Vagina (tissue), 2 donors: ENCODE measurements around the gene DDX11. TPM values are rescaled to one million over a fixed set of nuclear protein-coding genes. Genes with fewer than 3 reads are reported as not detected.
"Not testable (repeated sequence)": the region's sequence is repeated elsewhere in the genome, so short reads cannot be mapped to it uniquely, and the experiment has no call there.

Source experiments
- DNase-seq, 2 donors: peaks; one replicate each; pipeline ENCODE4 v3.0.0-alpha.2; 2017; ENCODE audit errors: extremely low spot score in 2 of 2
- H3K27ac ChIP-seq: fragments of 200-600 bp; sonication (generic); one replicate; pipeline ENCODE4 v1.5.1; 2019
- H3K27me3 ChIP-seq: fragments of 200-600 bp; sonication (generic); one replicate; pipeline ENCODE4 v1.5.1; 2019
- H3K36me3 ChIP-seq, 2 donors: fragments of 200-600 bp; sonication (generic); one replicate each; pipeline ENCODE4 v1.5.1; 2017 to 2019
- H3K4me1 ChIP-seq: fragments of 200-600 bp; sonication (generic); one replicate; pipeline ENCODE4 v1.5.1; 2019
- H3K4me3 ChIP-seq, 2 donors: fragments of 200-600 bp; sonication (generic); 1 replicate in 1 of 2; 2 replicates in 1 of 2; pipeline ENCODE4 v1.5.1; 2016 to 2019
- H3K9me3 ChIP-seq: fragments of 200-600 bp; sonication (generic); one replicate; pipeline ENCODE4 v1.5.1; 2019
- POLR2A ChIP-seq, 2 donors: fragments of 450-650 bp; IDR thresholded peaks; one replicate each; pipeline ENCODE4 v1.6.1; 2017; ENCODE audit warnings: antibody characterized with exemption in 2 of 2, mild to moderate bottlenecking in 2 of 2, moderate library complexity in 2 of 2
- POLR2AphosphoS5 ChIP-seq, 2 donors: sonication (generic); formaldehyde crosslinking; IDR thresholded peaks; one replicate each; pipeline ENCODE4 v1.9.0; 2017; ENCODE audit warnings: antibody characterized with exemption in 2 of 2, mild to moderate bottlenecking in 2 of 2, low read depth in 1 of 2; ENCODE audit not compliant: insufficient read depth in 1 of 2
- intact Hi-C: fragments of 100-400 bp; cut with DNase I; formaldehyde crosslinking; loops from one replicate; pipeline ENCODE4 v1.15.1; 2023
- total RNA-seq: library from RNA; depleted of rRNA; stranded (reverse); fragments of >200 nt; gene quantifications from one replicate; pipeline ENCODE4 v1.2.3, GENCODE V29; 2016
- TF ChIP-seq, protein P1 (sequence below), 3 experiments: fragments of 450-650 bp in 2 of 3; fragments of 200-600 bp in 1 of 3; sonication (generic) in 1 of 3; IDR thresholded peaks; one replicate each; pipeline ENCODE4 v1.5.1; 2017 to 2019; ENCODE audit warnings: antibody characterized with exemption in 3 of 3, mild to moderate bottlenecking in 2 of 3, moderate library complexity in 2 of 3

Gene DDX11
- total RNA-seq, 1 donor from 2014 or later = 35.4 TPM

DNA sequence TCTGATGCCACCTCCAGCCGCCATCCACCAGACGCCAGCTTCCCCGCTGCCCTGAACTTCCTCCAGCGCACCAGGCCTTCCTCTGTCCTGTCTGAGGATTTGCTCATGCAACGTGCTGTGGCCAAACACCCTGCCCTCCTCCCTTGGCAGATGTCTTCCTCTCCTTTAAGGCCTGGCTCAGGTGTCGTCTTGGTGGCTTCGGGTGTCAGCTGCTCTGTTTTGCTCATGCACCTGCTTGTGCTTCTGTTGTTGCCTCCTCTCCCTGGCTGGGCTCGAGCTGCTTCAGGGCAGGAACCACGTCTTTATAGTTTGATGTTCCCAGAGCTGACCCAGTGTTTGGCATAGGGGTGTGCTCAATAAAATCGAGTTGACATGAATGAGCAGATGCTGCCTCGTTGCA is 12.4 kb downstream of the DDX11 start:
- H3K36me3 ChIP-seq, H3K9me3 ChIP-seq, intact Hi-C loops, H3K4me3 ChIP-seq, H3K4me1 ChIP-seq, H3K27me3 ChIP-seq, H3K27ac ChIP-seq: not testable (repeated sequence)
- peak in 1 of 2 donors; percentile 71 for DNase-seq

DNA sequence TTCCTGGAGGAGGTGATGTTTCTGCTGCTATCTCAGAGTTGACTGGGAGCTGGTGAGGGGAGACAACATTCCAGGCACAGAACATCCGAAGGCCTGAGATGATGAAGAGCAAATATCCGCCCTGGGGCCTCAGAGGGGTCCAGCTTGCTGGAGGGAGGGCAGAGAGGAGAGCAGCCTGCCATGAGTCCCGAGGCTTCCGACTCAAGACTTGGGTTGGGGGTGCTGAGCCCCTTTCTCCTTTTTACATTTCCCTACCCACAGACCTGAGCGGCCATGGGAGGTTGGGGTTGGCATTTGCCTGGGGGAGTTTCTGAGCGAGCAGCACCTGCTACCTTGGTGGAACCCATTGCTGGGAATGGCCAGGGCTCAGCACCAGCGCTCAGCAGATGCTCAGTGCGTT is 13.8 kb downstream of the DDX11 start:
- intact Hi-C loops, H3K27ac ChIP-seq, H3K27me3 ChIP-seq, H3K9me3 ChIP-seq, H3K4me3 ChIP-seq, H3K4me1 ChIP-seq, H3K36me3 ChIP-seq: not testable (repeated sequence)
- DNase-seq = peak in 1 of 2 donors; percentile 70

- H3K27ac ChIP-seq, H3K27me3 ChIP-seq, intact Hi-C loops, H3K4me3 ChIP-seq, H3K4me1 ChIP-seq, H3K36me3 ChIP-seq, H3K9me3 ChIP-seq: not testable (repeated sequence)
- peak in 1 of 2 donors; percentile 80 for DNase-seq
Measured at GRCh38 chr12:31087956-31088355, 14.3 kb downstream of the DDX11 start.

- Histone ChIP-seq H3K36me3 (no peaks in the 10 kb centered on the region), H3K4me1 (no peaks in the 10 kb centered on the region), H3K4me3 (no peak overlapping the region), H3K27me3 (no peaks in the 10 kb centered on the region), H3K27ac (no peak overlapping the region), H3K9me3 (no peaks in the 10 kb centered on the region)
- DNase-seq = peak in 1 of 2 donors; percentile 78
- TF ChIP-seq, protein P1, sequence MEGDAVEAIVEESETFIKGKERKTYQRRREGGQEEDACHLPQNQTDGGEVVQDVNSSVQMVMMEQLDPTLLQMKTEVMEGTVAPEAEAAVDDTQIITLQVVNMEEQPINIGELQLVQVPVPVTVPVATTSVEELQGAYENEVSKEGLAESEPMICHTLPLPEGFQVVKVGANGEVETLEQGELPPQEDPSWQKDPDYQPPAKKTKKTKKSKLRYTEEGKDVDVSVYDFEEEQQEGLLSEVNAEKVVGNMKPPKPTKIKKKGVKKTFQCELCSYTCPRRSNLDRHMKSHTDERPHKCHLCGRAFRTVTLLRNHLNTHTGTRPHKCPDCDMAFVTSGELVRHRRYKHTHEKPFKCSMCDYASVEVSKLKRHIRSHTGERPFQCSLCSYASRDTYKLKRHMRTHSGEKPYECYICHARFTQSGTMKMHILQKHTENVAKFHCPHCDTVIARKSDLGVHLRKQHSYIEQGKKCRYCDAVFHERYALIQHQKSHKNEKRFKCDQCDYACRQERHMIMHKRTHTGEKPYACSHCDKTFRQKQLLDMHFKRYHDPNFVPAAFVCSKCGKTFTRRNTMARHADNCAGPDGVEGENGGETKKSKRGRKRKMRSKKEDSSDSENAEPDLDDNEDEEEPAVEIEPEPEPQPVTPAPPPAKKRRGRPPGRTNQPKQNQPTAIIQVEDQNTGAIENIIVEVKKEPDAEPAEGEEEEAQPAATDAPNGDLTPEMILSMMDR (IDR thresholded peaks at IDR 0.05) = no peak
- no peak for TF ChIP-seq POLR2A (IDR thresholded peaks at IDR 0.05)
- TF ChIP-seq POLR2AphosphoS5 (IDR thresholded peaks at IDR 0.05; ENCODE audit: insufficient read depth in 1 of 2, low read depth in 1 of 2) = no peak
- intact Hi-C loops = no loop called here
Measured at GRCh38 chr12:31089072-31089471, 15.4 kb downstream of the DDX11 start.

GRCh38 chr12:31091629-31092028 is 18.0 kb downstream of the DDX11 start:
- H3K27ac ChIP-seq, H3K36me3 ChIP-seq, H3K4me1 ChIP-seq, H3K27me3 ChIP-seq, intact Hi-C loops, H3K4me3 ChIP-seq, H3K9me3 ChIP-seq: not testable (repeated sequence)
- DNase-seq = peak in 1 of 2 donors; percentile 47

GRCh38 chr12:31092718-31093117 is 19.1 kb downstream of the DDX11 start:
- H3K4me3 ChIP-seq, H3K27ac ChIP-seq, H3K4me1 ChIP-seq, H3K27me3 ChIP-seq, H3K36me3 ChIP-seq, intact Hi-C loops, H3K9me3 ChIP-seq: not testable (repeated sequence)
- peak in 1 of 2 donors; percentile 56 for DNase-seq

DNA sequence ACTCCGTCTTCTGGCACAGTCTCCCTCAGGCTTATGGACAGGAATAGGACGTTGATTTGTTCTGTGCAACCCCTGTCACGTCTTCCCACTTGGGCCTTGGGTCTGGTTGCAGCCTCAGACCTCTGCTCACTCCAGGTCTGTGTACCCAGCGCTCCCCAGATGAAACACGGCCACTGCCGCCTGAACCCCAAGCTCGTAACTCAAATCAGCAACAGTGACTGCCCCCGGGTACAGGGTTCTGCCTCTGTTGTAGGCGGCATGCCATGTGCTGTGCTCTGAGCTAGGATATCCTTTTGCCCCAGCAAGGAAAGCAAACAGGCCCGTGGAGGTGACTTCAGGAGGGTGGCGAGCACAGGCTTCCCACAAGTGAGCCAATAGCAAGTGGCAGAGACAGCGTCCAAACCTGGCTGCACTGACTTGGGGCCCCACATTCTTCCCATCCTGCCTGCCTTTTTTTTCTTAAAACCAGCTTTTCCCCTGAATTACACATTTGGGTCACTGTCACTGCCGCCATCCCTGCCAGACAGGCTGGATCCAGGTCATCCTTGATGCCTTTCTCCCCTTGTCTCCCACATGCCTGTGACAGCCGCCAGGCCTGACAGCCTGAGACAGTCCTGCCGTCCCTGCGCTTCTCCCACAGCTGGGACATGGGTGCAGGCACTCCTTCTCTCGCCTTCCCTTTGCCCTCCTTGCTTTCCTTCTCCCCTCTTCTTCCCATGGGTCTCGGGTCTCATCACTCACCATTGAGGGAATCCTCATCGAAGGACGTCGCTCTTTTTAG is 21.6 kb downstream of the DDX11 start:
- H3K4me3 ChIP-seq, H3K27me3 ChIP-seq, H3K4me1 ChIP-seq, H3K36me3 ChIP-seq, intact Hi-C loops, H3K27ac ChIP-seq, H3K9me3 ChIP-seq: not testable (repeated sequence)
- DNase-seq = peak; percentile 37 to 42

- H3K4me3 ChIP-seq, H3K36me3 ChIP-seq, intact Hi-C loops, H3K27ac ChIP-seq, H3K4me1 ChIP-seq, H3K9me3 ChIP-seq, H3K27me3 ChIP-seq: not testable (repeated sequence)
- peak; percentile 72 to 76 for DNase-seq
Measured at GRCh38 chr12:31096251-31097065, 22.8 kb downstream of the DDX11 start.

- DNase-seq, intact Hi-C loops: not testable (repeated sequence)
Measured at GRCh38 chr12:31097819-31098218, 24.2 kb downstream of the DDX11 start.

GRCh38 chr12:31098363-31098762 is 24.7 kb downstream of the DDX11 start:
- H3K4me1 ChIP-seq, H3K36me3 ChIP-seq, intact Hi-C loops, H3K4me3 ChIP-seq, H3K27ac ChIP-seq, DNase-seq, H3K27me3 ChIP-seq, H3K9me3 ChIP-seq: not testable (repeated sequence)

More at GRCh38 chr12:31097819-31098218, 24.2 kb downstream of the DDX11 start:
- not testable (repeated sequence) for H3K27me3 ChIP-seq, H3K27ac ChIP-seq, H3K9me3 ChIP-seq, H3K36me3 ChIP-seq, H3K4me3 ChIP-seq, H3K4me1 ChIP-seq

DNA sequence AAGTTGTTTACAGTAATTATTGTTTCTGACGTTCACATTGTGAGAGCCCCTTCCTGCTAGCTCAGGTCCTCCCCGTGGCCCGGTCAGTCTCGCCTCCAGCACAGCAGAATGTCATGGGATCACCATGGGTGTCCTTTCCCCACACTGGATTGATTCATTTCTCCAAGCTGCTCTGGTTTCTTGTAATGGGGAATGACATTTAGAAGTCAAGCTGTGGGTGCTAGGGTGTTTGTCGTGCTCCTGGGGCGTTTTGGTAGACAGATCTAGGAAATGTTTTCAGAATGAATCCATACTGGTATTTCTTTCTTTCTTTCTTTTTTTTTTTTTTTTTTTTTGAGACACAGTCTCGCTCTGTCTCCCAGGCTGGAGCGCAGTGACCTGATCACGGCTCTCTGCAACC is 25.1 kb downstream of the DDX11 start:
- H3K27ac ChIP-seq, H3K9me3 ChIP-seq, H3K4me1 ChIP-seq, DNase-seq, H3K27me3 ChIP-seq, intact Hi-C loops, H3K4me3 ChIP-seq, H3K36me3 ChIP-seq: not testable (repeated sequence)

DNA sequence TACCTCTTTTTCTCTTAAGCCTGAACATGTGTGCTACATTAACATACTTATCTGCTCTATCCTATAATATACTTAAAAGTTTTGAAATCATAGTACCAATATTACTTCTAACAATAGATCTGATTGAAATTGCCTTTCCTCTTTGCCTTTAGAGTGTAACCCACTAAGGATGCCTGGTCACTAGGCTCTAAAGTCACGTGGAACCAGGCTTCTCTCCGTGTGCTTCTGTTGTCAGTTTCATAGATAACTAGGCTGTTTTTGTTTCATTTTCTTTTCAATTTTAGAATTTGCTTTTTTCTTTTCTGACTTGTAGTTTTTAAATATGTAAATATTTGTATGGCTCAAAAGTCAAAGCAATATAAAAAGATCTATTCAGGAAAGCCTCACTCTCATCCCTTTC is 25.8 kb downstream of the DDX11 start:
- H3K27ac ChIP-seq, intact Hi-C loops, DNase-seq, H3K4me3 ChIP-seq, H3K36me3 ChIP-seq, H3K9me3 ChIP-seq, H3K4me1 ChIP-seq, H3K27me3 ChIP-seq: not testable (repeated sequence)
